ENCODE measurements around the gene PPT2.

DNA sequence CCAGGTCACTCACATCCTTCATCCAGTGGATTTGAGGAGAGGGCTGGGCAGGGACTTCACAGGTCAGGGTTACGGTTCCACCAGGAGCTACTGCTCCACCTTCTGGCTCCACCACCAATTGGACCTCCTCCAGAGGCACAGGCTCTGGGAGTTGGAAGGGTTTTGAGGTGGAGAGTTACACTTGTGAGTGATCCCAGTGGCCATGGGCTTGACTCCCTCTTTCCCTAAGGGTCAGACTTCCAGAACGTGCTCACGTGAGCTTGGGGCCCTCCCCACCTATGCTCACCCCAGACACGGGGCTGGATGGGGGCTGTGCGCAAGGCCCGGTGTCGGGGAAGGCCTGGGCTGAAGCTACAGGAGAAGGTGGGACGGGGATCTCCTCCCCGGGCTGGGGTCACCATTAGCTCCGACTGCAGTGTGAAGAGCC lies 28.6 kb downstream of the PPT2 start:
- TF ChIP-seq EP300 (IDR thresholded peaks at IDR 0.05), result no peak
- TF ChIP-seq POLR2A (IDR thresholded peaks at IDR 0.05), result no peak
